GM10266 (cell line): ENCODE measurements around the gene COPS2.
"Not testable (repeated sequence)": the region's sequence is repeated elsewhere in the genome, so short reads cannot be mapped to it uniquely, and the experiment has no call there.

Source experiments
- DNase-seq: peaks from one replicate; pipeline ENCODE4 v3.0.0; 2012; ENCODE audit errors: extremely low spot score
- TF ChIP-seq, protein P1 (sequence below): IDR thresholded peaks from 2 replicates; pipeline ENCODE4 v1.5.1; 2012; ENCODE audit warnings: mild to moderate bottlenecking, low read depth; ENCODE audit not compliant: control insufficient read depth, insufficient read depth; ENCODE audit errors: missing control alignments

The COPS2 gene

DNA sequence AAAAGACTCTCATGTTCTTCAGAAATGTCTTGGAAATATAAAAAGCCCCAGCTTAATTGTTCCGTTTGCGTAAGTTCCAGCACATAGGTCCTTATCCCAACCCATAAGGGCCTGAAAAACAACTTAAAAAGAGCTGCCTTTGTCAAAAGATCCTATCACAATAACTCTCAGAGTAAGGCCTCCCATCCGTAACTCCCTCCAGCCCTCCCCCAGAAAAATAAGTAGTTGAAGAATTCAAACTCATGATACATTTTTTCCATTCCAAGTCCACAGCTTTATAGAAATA is 71.2 kb downstream of the COPS2 start:
- TF ChIP-seq, protein P1, sequence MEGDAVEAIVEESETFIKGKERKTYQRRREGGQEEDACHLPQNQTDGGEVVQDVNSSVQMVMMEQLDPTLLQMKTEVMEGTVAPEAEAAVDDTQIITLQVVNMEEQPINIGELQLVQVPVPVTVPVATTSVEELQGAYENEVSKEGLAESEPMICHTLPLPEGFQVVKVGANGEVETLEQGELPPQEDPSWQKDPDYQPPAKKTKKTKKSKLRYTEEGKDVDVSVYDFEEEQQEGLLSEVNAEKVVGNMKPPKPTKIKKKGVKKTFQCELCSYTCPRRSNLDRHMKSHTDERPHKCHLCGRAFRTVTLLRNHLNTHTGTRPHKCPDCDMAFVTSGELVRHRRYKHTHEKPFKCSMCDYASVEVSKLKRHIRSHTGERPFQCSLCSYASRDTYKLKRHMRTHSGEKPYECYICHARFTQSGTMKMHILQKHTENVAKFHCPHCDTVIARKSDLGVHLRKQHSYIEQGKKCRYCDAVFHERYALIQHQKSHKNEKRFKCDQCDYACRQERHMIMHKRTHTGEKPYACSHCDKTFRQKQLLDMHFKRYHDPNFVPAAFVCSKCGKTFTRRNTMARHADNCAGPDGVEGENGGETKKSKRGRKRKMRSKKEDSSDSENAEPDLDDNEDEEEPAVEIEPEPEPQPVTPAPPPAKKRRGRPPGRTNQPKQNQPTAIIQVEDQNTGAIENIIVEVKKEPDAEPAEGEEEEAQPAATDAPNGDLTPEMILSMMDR: no peak
- DNase-seq: no peak

DNA sequence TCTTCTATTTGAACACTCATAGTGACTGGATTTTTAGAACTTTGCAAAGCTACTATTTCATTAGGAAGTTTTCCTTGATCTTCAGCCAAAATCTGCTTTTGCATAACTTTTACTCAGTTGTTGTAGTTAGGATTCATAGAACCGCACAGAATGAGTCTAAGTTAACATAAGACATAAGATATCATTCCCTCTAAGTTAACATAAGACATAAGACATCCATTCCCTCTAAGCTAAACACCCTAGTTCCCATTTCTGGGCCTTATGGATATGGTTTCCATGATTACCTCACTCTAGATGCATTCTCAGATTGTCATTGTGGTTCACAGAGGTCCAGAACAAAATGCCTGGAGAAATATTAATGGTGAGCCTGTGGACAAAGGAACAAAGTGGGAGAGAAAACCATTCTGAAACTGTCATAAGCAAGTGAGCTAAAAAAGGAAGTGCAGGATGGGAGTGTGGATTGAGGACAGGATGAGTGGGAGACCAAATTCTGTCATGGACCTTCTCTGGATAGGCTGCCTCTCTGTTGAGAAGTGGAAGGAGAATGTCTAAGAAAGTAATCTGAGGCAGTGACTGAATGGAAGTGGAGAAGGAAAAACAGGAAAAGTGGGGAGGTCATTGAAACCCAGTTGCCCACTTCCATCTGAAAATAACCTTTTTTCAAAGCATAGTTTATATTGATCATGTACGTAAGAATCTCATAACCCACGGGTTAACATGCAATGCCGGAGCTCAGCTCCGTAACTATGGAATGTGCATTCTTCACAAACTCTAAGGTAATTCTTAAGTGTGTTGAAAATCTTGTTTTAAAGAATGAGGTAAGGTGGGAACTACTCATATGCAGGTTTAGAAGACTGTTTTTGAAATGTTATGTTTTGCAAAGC is 71.8 kb downstream of the COPS2 start:
- DNase-seq: no peak
- TF ChIP-seq, protein P1: no peak

DNA sequence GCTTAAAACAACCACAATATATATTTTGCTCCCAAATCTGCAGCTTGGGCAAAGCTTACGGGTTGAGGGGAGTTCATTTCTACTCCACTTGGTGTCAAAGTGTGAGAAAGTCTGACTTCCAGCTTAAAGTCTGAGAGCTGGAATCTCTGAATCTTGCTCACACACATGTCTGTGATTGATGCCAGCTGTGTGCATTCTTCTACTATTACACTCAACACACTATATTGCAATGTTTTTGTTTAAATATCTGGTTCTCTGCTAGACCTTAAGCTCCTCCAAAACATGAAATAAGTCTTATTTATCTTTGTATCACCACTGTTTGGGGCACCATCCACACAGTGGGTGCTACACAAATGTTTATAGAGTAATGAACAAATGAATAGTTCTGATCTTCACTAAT is 72.4 kb downstream of the COPS2 start:
- TF ChIP-seq, protein P1: no peak
- DNase-seq: no peak

DNA sequence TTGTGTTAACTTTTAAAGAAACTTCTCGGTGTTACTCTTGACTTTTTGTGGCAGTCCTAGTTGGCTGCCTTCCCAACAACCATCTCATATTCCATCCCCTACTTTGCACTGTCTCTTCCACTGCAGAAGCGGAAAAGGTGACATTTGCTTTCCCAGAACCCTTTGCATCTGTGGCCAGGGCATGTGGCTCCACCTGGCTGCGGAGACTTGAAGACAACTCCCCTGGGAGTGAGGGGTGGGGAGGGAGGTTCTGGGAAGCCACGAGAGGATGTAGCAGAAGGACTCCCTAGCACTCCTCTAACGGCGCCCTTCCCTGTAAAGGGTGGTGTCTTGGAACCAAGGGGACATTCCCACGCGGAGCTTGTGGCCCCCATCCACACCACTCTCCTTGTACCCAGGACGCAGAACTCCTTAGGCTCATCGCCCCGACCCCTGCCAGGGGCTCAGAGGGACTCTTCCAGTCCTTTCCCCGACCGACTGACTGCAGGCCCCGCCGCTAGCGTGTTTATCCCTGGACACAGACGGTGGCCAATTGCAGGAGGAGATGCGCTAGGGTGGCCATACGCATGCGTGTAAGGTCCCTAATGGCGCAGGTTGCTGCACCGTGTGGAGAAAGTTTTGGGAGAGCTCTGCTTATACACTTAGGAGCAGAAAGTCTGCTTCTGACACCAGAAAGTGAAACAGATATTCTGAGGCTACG is 75.9 kb downstream of the COPS2 start:
- DNase-seq: no peak
- TF ChIP-seq, protein P1: no peak

DNA sequence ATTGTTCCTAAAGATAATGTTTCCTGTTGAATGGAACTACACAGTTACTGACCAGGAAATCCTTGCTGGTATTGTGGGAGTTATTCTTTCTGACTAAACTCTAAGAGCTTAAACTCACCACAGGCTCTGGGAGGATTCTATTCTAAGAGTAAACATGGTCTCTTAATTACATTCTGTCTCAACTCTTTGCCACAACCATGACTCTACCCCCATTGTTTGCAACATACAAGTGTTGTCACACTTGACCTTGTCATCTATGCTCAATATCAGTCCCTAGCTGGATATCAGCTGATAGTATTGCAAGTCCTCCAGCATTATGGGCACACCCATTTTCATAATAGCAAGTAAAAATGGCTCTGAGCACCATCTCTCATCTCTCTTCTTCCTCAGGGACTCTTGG is 79.5 kb downstream of the COPS2 start:
- TF ChIP-seq, protein P1: no peak
- DNase-seq: no peak

DNA sequence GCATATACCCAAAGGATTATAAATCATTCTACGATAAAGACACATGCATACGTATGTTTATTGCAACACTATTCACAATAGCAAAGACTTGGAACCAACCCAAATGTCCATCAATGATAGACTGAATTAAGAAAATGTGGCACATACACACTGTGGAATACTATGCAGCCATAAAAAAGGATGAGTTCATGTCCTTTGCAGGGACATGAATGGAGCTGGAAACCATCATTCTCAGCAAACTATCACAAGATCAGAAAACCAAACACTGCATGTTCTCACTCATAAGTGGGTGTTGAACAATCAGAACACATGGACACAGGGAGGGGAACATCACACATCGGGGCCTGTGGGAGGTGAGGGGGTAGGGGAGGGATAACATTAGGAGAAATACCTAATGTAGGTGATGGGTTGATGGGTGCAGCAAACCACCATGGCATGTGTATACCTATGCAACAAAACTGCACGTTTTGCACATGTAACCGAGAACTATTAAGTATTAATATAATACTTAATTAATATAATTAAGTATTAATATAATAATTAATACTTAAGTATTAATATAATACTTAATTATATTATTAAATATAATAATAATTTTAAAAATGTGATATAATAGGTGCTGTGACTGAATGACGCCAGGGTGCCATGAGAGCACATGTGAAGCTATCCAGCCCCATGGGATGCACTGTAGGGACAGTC is 80.7 kb downstream of the COPS2 start:
- DNase-seq: not testable (repeated sequence)
